Measurements from ENCODE around the gene ELMO1.

The ELMO1 gene

GRCh38 chr7:37405603-37406122, 43.0 kb downstream of the ELMO1 start:
- no peak for DNase-seq

GRCh38 chr7:37405128-37405527, 43.5 kb downstream of the ELMO1 start:
- DNase-seq, result no peak

GRCh38 chr7:37399876-37400421, 48.7 kb downstream of the ELMO1 start:
- no peak for DNase-seq

GRCh38 chr7:37398403-37398802, 50.3 kb downstream of the ELMO1 start:
- no peak for DNase-seq

DNA sequence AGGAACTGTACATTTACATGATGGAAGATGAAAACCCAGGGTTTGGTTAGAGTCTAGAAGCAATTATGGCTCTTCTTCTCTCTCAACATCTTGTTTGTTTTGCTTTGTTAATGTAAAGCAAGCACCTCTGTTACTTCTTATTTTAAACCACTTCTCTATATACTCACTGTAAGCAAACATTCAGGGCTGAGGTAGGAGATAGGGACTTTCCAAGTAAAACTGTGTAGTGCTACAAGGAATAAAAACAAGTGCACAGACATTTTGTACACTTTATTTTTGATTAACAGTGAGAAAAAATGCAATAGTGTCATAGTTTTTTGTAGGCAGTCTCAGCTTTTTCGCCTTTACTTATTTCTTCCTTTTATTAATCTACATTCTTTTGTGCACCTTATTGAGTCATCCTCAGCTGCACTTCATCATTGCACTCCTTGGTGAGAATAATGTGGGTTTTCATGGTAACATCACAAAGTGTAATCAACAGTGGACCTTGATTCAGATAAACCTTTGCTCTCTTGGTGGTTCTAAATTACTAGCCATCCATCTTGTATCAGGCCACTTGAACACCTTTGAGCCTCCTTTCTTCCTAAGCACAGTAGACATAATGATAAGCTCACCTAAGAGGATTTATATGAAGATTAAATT, 52.9 kb downstream of the ELMO1 start:
- no peak for DNase-seq

GRCh38 chr7:37394158-37394557, 54.5 kb downstream of the ELMO1 start:
- no peak for DNase-seq

DNA sequence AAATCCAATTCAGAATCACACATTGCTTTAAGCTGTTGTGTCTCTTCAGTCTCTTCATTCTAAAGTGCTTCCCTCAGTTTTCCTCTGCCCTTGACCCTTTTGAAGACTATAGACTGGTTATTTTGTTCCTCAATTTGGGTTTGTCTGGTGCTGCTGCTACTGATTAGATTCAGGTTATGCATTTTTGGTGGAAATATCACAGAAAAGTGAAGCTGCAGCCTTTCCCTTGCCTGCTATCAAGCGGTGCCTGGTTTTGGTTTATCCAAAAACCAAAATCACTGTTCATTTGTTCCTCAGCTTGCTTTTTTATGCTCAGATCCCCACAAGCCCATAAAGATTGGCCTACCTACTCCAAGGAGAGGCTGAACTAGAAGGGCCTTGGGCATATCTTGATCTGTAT, 55.2 kb downstream of the ELMO1 start:
- no peak for DNase-seq

DNA sequence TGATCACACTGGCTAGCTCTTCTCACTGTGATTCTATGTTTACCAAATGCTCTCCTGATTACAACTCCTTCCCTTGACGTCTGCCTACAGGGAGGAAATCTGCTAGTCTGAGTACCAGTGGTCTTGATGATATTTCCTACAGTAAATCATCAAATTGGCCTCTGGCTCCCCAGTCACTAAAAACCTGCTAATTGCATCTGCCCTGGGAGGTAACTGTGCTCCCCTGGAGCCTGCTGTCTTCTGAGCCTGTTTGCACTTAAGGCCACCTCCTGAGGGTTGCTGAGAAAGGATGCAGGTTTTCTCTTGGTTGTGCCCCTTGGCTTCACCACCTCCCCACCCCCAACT, 56.0 kb downstream of the ELMO1 start:
- DNase-seq, result no peak

- no peak for DNase-seq
Measured at GRCh38 chr7:37391791-37392672, 56.6 kb downstream of the ELMO1 start.

GRCh38 chr7:37390114-37390513, 58.5 kb downstream of the ELMO1 start:
- DNase-seq, result no peak

- DNase-seq, result no peak
Measured at GRCh38 chr7:37388811-37389210, 59.9 kb downstream of the ELMO1 start.

DNA sequence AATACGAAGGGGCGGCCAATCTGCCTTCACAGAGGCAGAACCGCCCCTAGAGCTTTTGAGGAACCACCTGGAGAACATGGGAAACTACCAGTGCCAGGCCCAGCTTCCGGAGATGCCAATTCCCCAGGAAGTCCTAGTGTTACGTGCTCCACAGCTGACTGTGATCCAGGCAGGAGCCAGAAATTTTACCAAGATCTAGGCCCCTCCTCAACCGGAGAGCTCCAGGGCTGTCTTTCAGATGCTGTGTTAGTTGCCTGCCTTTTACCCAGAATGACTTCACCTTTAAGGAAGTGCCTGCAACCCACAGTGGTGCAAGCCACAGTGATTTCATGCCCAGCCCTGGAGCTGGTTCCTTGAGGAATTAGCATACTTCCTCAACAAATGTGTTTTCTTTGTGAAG, 62.9 kb downstream of the ELMO1 start:
- DNase-seq, result no peak

GRCh38 chr7:37382546-37383088, 66.0 kb downstream of the ELMO1 start:
- DNase-seq, result no peak

GRCh38 chr7:37380831-37381230, 67.8 kb downstream of the ELMO1 start:
- DNase-seq, result no peak

DNA sequence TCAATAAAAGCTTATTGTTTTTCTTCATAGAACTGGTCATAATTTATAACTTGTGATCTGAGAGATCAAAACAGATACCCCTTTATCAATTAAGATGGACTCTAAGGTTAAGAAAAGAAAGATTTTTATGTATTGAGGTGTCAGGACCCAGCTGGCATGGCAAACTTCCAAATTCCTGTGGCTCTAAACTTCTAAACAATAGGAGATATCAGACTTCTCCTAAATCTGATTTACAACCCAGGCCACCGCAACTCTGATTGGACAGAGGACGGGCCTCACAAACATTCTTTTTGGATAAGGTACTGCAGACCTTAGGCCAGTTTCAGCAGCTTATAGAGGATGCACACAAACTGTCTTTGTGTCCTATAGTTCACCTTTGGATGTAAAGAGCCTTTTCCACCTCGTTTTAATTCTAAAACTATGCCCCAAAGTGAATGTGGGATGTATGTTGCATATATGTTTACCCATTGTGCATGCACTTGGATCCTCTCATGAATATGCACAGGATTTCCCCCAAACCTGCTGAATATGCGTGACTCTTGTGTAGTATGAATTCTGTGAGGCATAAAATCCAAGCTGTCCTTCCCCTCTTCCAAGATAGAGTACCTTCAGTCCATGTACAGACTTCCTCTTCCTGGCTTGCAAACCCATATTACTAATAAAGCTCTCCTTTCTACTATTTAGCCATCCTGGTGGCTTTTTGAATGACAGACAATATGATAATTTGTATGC, 69.0 kb downstream of the ELMO1 start:
- DNase-seq, result no peak

DNA sequence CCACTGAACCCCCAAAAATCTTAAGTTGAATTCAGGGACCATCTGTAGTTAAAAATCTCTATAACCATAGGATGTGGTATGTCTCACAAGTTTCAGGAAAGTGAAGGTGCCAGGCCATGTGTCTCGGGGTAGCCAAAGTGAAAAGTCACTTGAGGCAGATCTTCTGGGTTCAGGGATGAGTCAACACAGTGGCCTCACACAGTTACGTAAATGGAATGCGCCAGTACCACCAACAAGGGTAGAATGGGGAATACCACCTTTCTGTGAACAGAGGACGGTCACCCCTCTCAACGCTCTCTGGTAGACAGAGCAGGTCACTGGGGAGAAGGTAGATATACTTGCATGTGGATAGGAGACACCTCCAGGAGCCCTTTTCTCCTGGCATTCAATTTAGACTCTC, 71.4 kb downstream of the ELMO1 start:
- no peak for DNase-seq

GRCh38 chr7:37376386-37376785, 72.3 kb downstream of the ELMO1 start:
- no peak for DNase-seq

DNA sequence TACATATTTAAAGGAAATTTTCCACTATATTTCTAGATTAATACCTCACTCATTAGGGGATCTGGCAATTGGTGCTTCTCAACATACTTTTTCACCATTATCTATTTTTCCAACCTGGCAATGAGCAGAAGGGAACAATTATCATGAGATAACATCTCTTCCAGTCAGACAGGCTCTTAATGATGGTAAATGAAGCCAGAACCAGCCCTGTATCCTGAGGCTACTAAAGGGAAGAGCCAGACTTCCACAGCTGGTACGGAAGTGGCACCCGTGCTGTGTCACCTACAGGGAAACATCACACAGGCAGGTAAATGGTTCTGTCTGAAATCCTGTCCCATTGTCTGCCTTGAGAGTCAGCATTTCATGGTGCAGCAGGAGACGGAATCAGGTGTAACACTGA, 75.9 kb downstream of the ELMO1 start:
- DNase-seq, result no peak

DNA sequence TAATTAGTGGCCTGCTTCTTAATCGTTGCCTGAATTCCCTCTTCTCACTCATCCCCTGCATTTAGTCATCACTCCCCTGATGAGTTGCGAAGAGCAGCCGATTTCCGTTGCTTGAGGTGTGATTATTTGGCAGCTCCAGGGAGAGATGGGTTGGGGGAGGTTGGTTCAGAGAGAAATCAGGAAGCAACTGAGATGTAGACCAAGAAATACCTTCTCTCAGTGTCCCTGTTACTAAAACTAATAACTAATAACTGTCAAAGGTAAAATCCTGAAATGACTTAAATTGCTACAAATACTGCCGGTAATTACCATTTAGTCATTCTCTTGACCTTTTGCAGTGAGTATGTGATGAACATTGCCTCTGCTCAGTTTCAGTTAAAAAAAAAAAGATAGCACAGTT, 76.9 kb downstream of the ELMO1 start:
- no peak for DNase-seq

DNA sequence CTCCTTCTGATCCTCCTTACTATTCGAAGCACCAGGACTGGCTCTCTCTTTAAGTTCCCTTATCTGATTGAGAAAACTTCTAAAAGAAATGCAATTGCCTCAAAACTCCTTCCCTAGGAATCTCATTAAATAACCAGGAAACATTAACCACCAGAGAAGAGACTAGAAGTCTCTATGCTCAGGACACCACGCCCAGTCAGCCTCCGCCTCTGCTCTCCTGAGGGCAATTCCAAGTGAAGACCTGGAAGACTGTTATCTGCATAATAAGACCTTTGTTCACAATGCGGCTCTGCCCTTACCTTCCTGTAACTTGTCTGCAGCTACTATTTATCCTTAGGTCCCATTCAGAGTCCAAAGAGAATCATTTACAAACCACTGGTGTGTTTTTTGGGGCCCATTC, 78.8 kb downstream of the ELMO1 start:
- DNase-seq, result no peak

DNA sequence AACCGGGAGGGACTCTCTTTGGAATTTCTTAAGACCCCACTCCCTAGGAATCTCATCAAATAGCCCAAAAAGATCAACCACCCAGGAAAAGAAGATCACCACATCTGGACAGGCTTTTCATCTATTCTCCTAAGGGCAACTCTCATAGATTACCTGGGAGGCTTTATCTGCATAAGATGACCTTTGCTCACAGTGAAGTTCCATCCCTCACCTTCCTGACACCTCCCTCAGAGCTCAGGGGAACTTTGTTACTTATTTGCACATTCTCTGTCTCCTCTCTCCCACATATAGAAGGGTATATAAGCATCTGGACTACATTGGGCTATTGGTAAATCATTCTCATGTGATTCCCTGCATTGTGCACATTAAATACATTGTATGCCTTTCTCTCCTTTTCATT, 80.1 kb downstream of the ELMO1 start:
- no peak for DNase-seq

DNA sequence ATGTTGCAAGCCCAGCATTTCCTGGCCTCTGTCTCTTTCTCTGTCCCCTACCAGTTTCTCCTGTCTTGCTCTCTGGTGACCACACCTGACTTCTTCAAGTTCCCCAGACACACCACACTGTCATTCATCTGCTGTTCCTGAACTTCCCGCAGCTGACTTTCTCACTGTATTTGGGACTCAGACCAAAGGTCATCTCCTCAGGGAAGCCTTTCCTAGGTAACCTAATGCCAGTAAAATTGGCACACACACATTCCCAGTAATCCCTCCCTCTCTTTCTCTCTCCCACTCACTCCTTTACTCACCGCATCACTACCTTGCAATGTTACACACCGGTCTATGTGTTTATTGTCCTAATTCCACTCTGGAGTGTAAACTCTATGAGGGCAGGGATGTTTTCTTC, 81.7 kb downstream of the ELMO1 start:
- DNase-seq, result no peak

DNA sequence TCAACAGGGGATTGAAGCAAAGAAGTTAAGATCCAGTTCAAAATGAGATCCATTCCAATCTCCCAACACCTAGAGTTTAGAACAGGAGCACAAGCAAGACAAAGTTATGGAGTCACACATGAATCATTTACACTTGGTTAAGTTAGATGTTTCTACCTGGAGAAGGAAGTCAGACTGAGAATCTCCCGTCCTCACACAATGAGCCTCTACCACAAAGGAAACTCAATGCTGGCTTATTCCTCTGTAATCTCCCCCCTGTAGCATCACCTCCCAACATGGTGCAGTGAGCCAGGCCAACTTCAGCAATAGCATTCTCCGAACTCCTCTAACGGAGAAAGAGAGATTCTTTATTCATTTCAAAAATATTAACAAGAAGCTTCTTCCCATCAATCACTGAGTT, 82.2 kb downstream of the ELMO1 start:
- DNase-seq, result no peak

All from NCI-H2029 treated with DMSO at 0.1 percent for 48 hours (cell line).